Measurements from ENCODE around the gene BBS1.

BBS1 gene

GRCh38 chr11:66549696-66550095, 39.3 kb downstream of the BBS1 start:
- DNase-seq (ENCODE audit: low read depth in 2 of 2), result no peak

- no peak for DNase-seq (ENCODE audit: low read depth in 2 of 2)
Observed at GRCh38 chr11:66550887-66551286, 40.5 kb downstream of the BBS1 start.

GRCh38 chr11:66554602-66555001, 44.2 kb downstream of the BBS1 start:
- no peak for DNase-seq (ENCODE audit: low read depth in 2 of 2)

GRCh38 chr11:66555416-66555815, 45.0 kb downstream of the BBS1 start:
- DNase-seq (ENCODE audit: low read depth in 2 of 2), result no peak

- DNase-seq (ENCODE audit: low read depth in 2 of 2), result no peak
Observed at GRCh38 chr11:66556086-66556485, 45.7 kb downstream of the BBS1 start.

GRCh38 chr11:66557733-66558326, 47.4 kb downstream of the BBS1 start:
- no peak for DNase-seq (ENCODE audit: low read depth in 2 of 2)

GRCh38 chr11:66559142-66559865, 48.9 kb downstream of the BBS1 start:
- DNase-seq (ENCODE audit: low read depth in 2 of 2), result no peak

- DNase-seq (ENCODE audit: low read depth in 2 of 2), result no peak
Observed at GRCh38 chr11:66559866-66560676, 49.6 kb downstream of the BBS1 start.

GRCh38 chr11:66561178-66561974, 50.9 kb downstream of the BBS1 start:
- no peak for DNase-seq (ENCODE audit: low read depth in 2 of 2)

GRCh38 chr11:66561975-66562248, 51.5 kb downstream of the BBS1 start:
- DNase-seq (ENCODE audit: low read depth in 2 of 2), result no peak

GRCh38 chr11:66562275-66562674, 51.8 kb downstream of the BBS1 start:
- no peak for DNase-seq (ENCODE audit: low read depth in 2 of 2)

GRCh38 chr11:66562907-66563583, 52.6 kb downstream of the BBS1 start:
- DNase-seq (ENCODE audit: low read depth in 2 of 2), result no peak

- no peak for DNase-seq (ENCODE audit: low read depth in 2 of 2)
Observed at GRCh38 chr11:66563832-66564231, 53.4 kb downstream of the BBS1 start.

GRCh38 chr11:66564538-66564937, 54.1 kb downstream of the BBS1 start:
- DNase-seq (ENCODE audit: low read depth in 2 of 2), result no peak

GRCh38 chr11:66564984-66565383, 54.5 kb downstream of the BBS1 start:
- DNase-seq (ENCODE audit: low read depth in 2 of 2), result no peak

GRCh38 chr11:66566221-66566620, 55.8 kb downstream of the BBS1 start:
- DNase-seq (ENCODE audit: low read depth in 2 of 2), result no peak

GRCh38 chr11:66567787-66568123, 57.3 kb downstream of the BBS1 start:
- DNase-seq (ENCODE audit: low read depth in 2 of 2), result no peak

GRCh38 chr11:66568124-66568916, 57.9 kb downstream of the BBS1 start, which contains the start of gene CTSF:
Gene CTSF, minus strand, starts transcription at chr11:66568606. Its CDS starts 120 bp downstream, at chr11:66568486.
- peak; percentile 44 to 51 for DNase-seq (ENCODE audit: low read depth in 2 of 2)

- no peak for DNase-seq (ENCODE audit: low read depth in 2 of 2)
Observed at GRCh38 chr11:66569076-66569475, 58.6 kb downstream of the BBS1 start.

GRCh38 chr11:66570079-66570849, 59.8 kb downstream of the BBS1 start:
- no peak for DNase-seq (ENCODE audit: low read depth in 2 of 2)
